A549 (cell line): Measurements from ENCODE around the gene CFAP100. TPM values are rescaled to one million over a fixed set of nuclear protein-coding genes. Genes with fewer than 3 reads are reported as not detected.

Source experiments
- ATAC-seq, 2 experiments: fragments of 200-7000 bp in 1 of 2; fragments of >200 bp in 1 of 2; cut with Nextera tagmentation in 1 of 2; cut with Tn5 transposase in 1 of 2; 3 replicates each; pipeline versions ENCODE4 v1.8.0 to v1.9.1; 2018 to 2020; ENCODE audit warnings: mild to moderate bottlenecking in 1 of 2, moderate library complexity in 1 of 2
- CTCF ChIA-PET: fragments of 300-600 bp; sonication (Branson Sonifier 250); formaldehyde crosslinking; extraction: SDS; loops from one replicate; lab custom pipeline; 2021; ENCODE audit warnings: antibody characterized with exemption, inconsistent platforms; lab: Yijun Ruan, JAX
- POLR2A ChIA-PET: fragments of 350-600 bp; formaldehyde crosslinking; extraction: SDS; loops from one replicate; lab custom pipeline; 2021; ENCODE audit warnings: antibody characterized with exemption, inconsistent platforms; lab: Yijun Ruan, JAX
- DNase-seq, 2 experiments: peaks; one replicate each; pipeline versions ENCODE4 v3.0.0 to v3.0.0-alpha.2; 2011 to 2016; ENCODE audit warnings: low read depth in 1 of 2, low spot score in 1 of 2
- FAIRE-seq: peaks from 2 replicates; lab custom pipeline; 2011; peaks lifted over from hg19 to GRCh38; lab: Jason Lieb, UNC
- H3K27ac ChIP-seq, 2 experiments: fragments of >200 bp; sonication (Bioruptor Twin); formaldehyde crosslinking; 3 replicates each; pipeline ENCODE4 v1.5.1; 2016 to 2017
- H3K4me1 ChIP-seq: fragments of >200 bp; sonication (Bioruptor Twin); formaldehyde crosslinking; 3 replicates; pipeline ENCODE4 v1.6.1; 2016
- H3K4me2 ChIP-seq: fragments of >200 bp; sonication (Bioruptor Twin); formaldehyde crosslinking; 3 replicates; pipeline ENCODE4 v1.6.1; 2016
- H3K4me3 ChIP-seq: fragments of >200 bp; sonication (Bioruptor Twin); formaldehyde crosslinking; 3 replicates; pipeline ENCODE4 v1.5.1; 2016
- H3K9me3 ChIP-seq: fragments of >200 bp; sonication (Bioruptor Twin); formaldehyde crosslinking; 3 replicates; pipeline ENCODE4 v1.6.1; 2016
- CTCF ChIP-seq: fragments of >200 bp; sonication (Bioruptor Twin); formaldehyde crosslinking; IDR thresholded peaks from 3 replicates; pipeline ENCODE4 v1.5.1; 2016
- EP300 ChIP-seq, 2 experiments: fragments of >200 bp; sonication (Bioruptor Twin); formaldehyde crosslinking; IDR thresholded peaks; 2 replicates in 1 of 2; 3 replicates in 1 of 2; pipeline ENCODE4 v1.6.1; 2016 to 2017
- ESRRA ChIP-seq: fragments of 150-350 bp; IDR thresholded peaks from 2 replicates; pipeline ENCODE4 v1.6.1; 2014; ENCODE audit warnings: mild to moderate bottlenecking, low read length, borderline replicate concordance
- FOSL2 ChIP-seq, 2 experiments: fragments of 450-650 bp in 1 of 2; fragments of >200 bp in 1 of 2; sonication (Bioruptor Twin) in 1 of 2; formaldehyde crosslinking; IDR thresholded peaks; 2 replicates each; pipeline versions ENCODE4 v1.5.0 to v1.6.1; 2016 to 2020; ENCODE audit warnings: mild to moderate bottlenecking in 1 of 2, moderate library complexity in 1 of 2
- GATA3 ChIP-seq: IDR thresholded peaks from 2 replicates; pipeline ENCODE4 v1.6.1; 2012; ENCODE audit warnings: borderline replicate concordance
- HEYL ChIP-seq: fragments of 250-450 bp; sonication (Bioruptor Pico); IDR thresholded peaks from 2 replicates; pipeline ENCODE4 v1.8.0; 2021; ENCODE audit warnings: mild to moderate bottlenecking, moderate library complexity
- HOXB13 ChIP-seq: fragments of 250-450 bp; sonication (Bioruptor Pico); IDR thresholded peaks from 2 replicates; pipeline ENCODE4 v1.5.0; 2020; ENCODE audit warnings: low read depth, mild to moderate bottlenecking, moderate library complexity
- JUN ChIP-seq, 2 experiments: fragments of >200 bp; sonication (Bioruptor Twin); formaldehyde crosslinking; IDR thresholded peaks; 2 replicates in 1 of 2; 3 replicates in 1 of 2; pipeline ENCODE4 v1.6.1; 2016 to 2017
- JUNB ChIP-seq: fragments of >200 bp; sonication (Bioruptor Twin); formaldehyde crosslinking; IDR thresholded peaks from 2 replicates; pipeline ENCODE4 v1.6.1; 2016
- NR3C1 ChIP-seq: fragments of >200 bp; sonication (Bioruptor Twin); formaldehyde crosslinking; IDR thresholded peaks from 3 replicates; pipeline ENCODE4 v1.6.1; 2017
- PBX3 ChIP-seq: IDR thresholded peaks from 2 replicates; pipeline ENCODE4 v1.6.1; 2012
- RNF2 ChIP-seq: fragments of 200-600 bp; sonication (generic); IDR thresholded peaks from 2 replicates; pipeline ENCODE4 v1.6.1; 2016; ENCODE audit warnings: low read depth, mild to moderate bottlenecking, antibody characterized with exemption, moderate library complexity, borderline replicate concordance
- ZNF302 ChIP-seq: fragments of 250-450 bp; sonication (Bioruptor Pico); IDR thresholded peaks from 2 replicates; pipeline ENCODE4 v1.9.0; 2021; ENCODE audit warnings: inconsistent platforms, mild to moderate bottlenecking, moderate library complexity
- WGBS: methylation state at CpG from one replicate; pipeline ENCODE4 v1.1.6; 2017; ENCODE audit errors: missing lambda C conversion rate; 5-methylcytosine and 5-hydroxymethylcytosine counted together
- polyA plus RNA-seq, 4 experiments: library from polyadenylated mRNA; depleted of rRNA in 3 of 4; stranded (reverse); fragments of >200 nt; fragmentation: RNase III in 1 of 4; extraction: RNeasy Plus Mini Kit Qiagen cat#74134 plus additional on column Dnase treatment in 1 of 4; gene quantifications; 2 replicates in 3 of 4; 3 replicates in 1 of 4; pipeline ENCODE4 v1.2.3, GENCODE V29; 2011 to 2017
- TF ChIP-seq, protein P1 (sequence below): fragments of >200 bp; sonication (Bioruptor Twin); formaldehyde crosslinking; IDR thresholded peaks from 2 replicates; pipeline ENCODE4 v1.6.1; 2016

The CFAP100 gene
- polyA plus RNA-seq, 2 of the 4 experiments (the other 2 are of a cell fraction), result not detected

GRCh38 chr3:126406389-126407296 is 11.9 kb downstream of the CFAP100 start:
- H3K4me3 ChIP-seq, result no peak overlapping the region
- no peaks in the 10 kb centered on the region for H3K4me1 ChIP-seq
- no peak overlapping the region for H3K4me2 ChIP-seq
- H3K9me3 ChIP-seq, result no peaks in the 10 kb centered on the region
- no peak overlapping the region for H3K27ac ChIP-seq
- DNase-seq (no peak), ATAC-seq (no peak), FAIRE-seq (no peak)
- 43% methylated on average over 5 of the region's 15 CpGs for WGBS
- CTCF ChIA-PET, result interaction anchor here (0.6 to 0.9 kb wide), 2 partner anchors 11 to 21 kb away, joined by 3 to 4 read pairs; no protein-coding TSS in a partner anchor
- POLR2A ChIA-PET, result no interaction called here
- TF ChIP-seq JUN (IDR thresholded peaks at IDR 0.05), result no peak
- TF ChIP-seq, all 56 proteins: peak for 0

GRCh38 chr3:126407412-126408044 is 12.8 kb downstream of the CFAP100 start:
- H3K4me2 ChIP-seq, result no peak overlapping the region
- 37% methylated on average over 5 of the region's 5 CpGs for WGBS
- CTCF ChIA-PET, result interaction anchor here (0.9 kb wide), 1 partner anchor 12 kb away, joined by 3 read pairs; no protein-coding TSS in a partner anchor
- H3K4me3 ChIP-seq, result no peak overlapping the region
- POLR2A ChIA-PET, result no interaction called here
- no peak for FAIRE-seq
- H3K27ac ChIP-seq, result no peak overlapping the region
- ATAC-seq, result peak; percentile 34 to 46; a peak in 2 of 6 replicates
- H3K4me1 ChIP-seq, result no peaks in the 10 kb centered on the region
- DNase-seq, result no peak
- H3K9me3 ChIP-seq, result no peaks in the 10 kb centered on the region
- TF ChIP-seq PBX3, result no peak
- no peak for TF ChIP-seq FOSL2 (IDR thresholded peaks at IDR 0.05)
- no peak for TF ChIP-seq FOSL2 (CRISPR knock-in tag; IDR thresholded peaks at IDR 0.05)
- no peak for TF ChIP-seq NR3C1
- TF ChIP-seq EP300 (IDR thresholded peaks at IDR 0.05), result no peak
- TF ChIP-seq JUN (IDR thresholded peaks at IDR 0.05), result no peak

GRCh38 chr3:126408099-126408498 is 13.4 kb downstream of the CFAP100 start:
- TF ChIP-seq HEYL (CRISPR knock-in tag) (no peak), CTCF (no peak), RNF2 (no peak), ZNF302 (CRISPR knock-in tag) (no peak), JUNB (no peak), GATA3 (no peak), ESRRA (no peak), HOXB13 (CRISPR knock-in tag) (no peak)
- TF ChIP-seq, protein P1, sequence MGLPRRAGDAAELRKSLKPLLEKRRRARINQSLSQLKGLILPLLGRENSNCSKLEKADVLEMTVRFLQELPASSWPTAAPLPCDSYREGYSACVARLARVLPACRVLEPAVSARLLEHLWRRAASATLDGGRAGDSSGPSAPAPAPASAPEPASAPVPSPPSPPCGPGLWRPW, result no peak
- no peaks in the 10 kb centered on the region for H3K9me3 ChIP-seq
- no peaks in the 10 kb centered on the region for H3K4me1 ChIP-seq
- ChIA-PET CTCF (no interaction called here), POLR2A (no interaction called here)
- DNase-seq, result no peak
- no peak for ATAC-seq
- no peak overlapping the region for H3K27ac ChIP-seq
- 58% methylated on average over 4 of the region's 5 CpGs for WGBS
- FAIRE-seq, result no peak
- no peak overlapping the region for H3K4me3 ChIP-seq
- H3K4me2 ChIP-seq, result no peak overlapping the region
